Measurements from ENCODE around the gene PRMT5.
"Not testable (repeated sequence)": the region's sequence is repeated elsewhere in the genome, so short reads cannot be mapped to it uniquely, and the experiment has no call there.

The PRMT5 gene

DNA sequence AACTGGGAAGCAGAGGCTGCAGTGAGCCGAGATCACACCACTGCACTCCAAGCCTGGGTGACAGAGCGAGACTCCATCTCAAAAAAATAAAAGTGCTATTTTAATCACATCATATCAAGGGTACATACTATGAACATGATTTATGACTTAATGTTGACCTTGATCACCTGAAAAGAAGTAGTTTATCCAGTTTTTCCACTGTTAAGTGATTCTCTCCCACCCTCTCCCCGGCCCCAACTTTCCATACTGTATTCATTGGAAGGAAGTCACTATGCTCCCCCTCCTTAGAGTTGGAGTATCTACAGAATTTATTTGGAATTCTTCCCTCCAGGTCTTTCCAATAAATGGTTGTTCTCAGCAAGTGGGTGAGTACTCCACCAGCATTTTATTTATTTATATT lies 3.0 kb upstream of the PRMT5 start:
- DNase-seq (ENCODE audit: low read depth) = no peak

- no peak for DNase-seq (ENCODE audit: low read depth)
Observed at GRCh38 chr14:22929961-22930364, 787 bp upstream of the PRMT5 start.

- no peak for DNase-seq (ENCODE audit: low read depth)
Observed at GRCh38 chr14:22928237-22929103, 706 bp downstream of the PRMT5 start.

DNA sequence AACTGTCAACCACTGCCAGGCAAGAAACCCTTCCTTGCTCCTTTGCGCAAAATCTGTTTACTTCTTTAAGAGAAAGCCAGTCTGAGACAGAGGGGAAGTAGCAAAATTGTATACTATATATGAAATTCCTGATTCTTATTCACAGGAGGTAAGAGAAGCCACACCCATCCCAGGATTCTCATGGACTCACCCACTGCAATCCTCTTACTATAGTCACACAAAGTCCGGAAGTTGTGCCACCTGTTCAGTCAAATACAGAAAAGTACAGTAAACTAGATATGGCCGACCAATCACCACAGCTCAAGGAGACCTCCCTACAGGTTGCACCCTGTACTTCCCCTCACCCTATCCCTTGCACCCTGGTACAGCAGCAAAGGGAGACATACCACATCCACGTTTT lies 2.9 kb downstream of the PRMT5 start:
- DNase-seq (ENCODE audit: low read depth) = no peak

DNA sequence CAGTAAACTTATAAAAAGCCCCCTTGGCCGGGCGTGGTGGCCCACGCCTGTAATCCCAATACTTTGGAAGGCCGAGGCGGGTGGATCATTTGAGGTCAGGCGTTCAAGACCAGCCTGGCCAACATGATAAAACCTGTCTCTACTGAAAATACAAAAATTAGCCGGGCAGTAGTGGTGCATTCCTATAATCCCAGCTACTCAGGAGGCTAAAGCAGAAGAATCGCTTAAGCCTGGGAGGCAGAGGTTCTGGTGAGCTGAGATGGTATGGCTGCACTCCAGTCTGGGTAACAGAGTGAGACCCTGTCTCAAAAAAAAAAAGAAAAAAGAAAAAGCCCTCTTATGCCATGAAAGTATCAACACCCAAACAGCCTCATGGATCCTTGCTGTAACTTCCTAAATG lies 3.7 kb downstream of the PRMT5 start:
- DNase-seq (ENCODE audit: low read depth) = no peak

- DNase-seq (ENCODE audit: low read depth) = no peak
Observed at GRCh38 chr14:22923746-22924145, 5.4 kb downstream of the PRMT5 start.

DNA sequence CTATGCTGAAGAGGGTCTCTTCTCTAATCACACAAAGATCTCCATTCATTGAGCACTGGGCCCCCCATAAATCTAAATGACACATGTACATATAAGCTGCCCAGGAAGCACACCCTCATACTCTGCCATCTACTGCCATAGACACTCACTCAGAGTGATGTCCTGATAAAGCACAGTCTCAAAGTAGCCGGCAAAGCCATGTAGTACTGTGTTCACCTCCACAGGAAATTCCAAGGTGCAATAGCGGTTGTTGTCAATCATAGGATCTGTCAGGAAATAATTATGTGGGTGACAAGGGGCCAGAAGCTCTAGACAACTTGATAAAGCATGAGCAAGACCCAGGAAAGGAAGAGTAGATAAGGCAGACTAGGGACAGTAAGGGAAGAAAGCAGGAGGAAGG lies 6.9 kb downstream of the PRMT5 start:
- DNase-seq (ENCODE audit: low read depth) = no peak

DNA sequence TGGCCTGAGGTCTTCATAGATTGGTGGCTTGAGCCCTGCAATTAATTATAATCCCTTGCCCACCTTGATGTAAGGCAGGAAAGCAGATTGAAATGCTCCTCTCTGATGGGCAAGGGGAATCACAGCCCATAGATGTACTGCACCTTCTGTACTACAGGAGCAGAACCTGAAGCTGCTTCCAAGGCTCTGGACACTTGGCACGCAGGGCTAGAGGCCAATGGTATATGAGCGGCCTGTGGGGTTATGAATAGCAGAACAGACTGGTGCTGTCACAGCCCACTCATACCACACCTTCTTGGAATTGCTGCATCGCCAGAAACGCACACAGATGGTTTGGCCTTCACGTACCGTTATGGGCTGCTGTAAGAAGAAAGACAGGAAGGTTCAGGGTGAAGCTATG lies 8.5 kb downstream of the PRMT5 start:
- DNase-seq (ENCODE audit: low read depth) = no peak

GRCh38 chr14:22919601-22919921 lies 9.6 kb downstream of the PRMT5 start:
- DNase-seq (ENCODE audit: low read depth) = no peak

DNA sequence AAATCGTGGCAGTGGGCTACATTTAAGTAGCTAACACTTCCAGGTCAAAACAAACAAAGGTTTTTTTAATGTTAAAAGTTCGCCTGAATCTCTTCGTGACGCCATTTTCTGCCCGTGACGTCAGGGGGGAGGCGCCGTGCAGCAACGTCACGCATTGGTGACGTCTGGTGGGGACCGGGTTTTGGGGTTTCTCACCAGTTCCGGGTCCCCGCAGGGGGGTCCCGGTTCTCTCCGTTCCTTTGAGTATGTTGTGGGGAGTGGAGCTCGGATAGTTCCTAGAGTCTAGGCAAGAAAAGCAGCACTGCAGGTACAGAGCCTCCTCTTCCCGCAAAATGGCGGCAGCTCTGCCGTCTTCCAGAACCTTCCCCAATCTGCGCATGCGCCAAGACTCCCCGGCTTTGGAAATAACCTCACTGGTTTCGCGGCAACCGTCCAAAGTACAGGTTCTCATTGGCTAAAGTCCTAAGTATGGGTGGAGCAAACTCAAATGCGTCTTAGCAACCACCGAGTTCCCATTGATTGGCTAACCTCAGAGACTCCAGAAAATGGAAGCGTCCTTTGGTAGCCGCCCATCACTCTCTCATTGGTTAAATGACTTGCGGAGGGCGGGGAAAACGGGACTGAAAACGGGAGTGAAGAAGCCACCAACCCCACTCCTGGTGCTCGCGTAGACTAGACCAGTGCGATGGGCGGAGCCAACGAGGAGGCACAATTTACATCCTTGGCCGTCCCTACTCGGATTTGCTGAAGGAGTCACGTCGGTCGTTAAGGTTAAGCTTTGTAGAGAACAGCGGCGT lies 10.2 kb downstream of the PRMT5 start, which contains the start of gene RBM23:
Gene RBM23 (minus strand): TSS at position 346 of the 797 bp plus-strand sequence.
- DNase-seq (ENCODE audit: low read depth) = peak; percentile 99

DNA sequence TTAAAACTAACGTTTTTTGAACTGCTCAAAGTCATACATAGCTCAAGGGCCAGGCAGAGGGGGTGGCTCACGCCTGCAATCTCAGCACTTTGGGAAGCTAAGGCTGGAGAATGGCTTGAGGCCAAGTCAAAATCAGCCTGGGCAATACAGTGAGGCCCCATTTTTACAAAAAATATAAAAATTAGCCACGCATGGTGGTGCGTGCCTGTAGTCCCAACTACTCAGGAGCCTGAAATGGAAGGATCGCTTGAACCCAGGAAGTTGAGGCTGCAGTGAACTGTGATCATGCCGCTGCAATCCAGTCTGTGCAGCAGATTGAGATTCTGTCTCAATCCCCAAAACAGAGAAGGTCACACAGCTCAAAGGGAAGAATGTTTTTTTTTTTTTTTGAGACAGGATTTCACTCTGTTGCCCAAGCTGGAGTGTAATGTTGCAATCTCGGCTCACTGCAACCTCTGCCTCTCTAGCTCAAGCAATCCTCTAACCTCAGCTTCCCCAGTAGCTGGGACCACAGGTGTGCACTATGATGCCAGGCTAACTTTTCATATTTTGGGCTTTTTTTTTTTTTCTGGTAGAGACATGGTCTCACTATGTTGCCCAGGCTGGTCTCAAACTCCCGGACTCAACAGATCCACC lies 13.2 kb downstream of the PRMT5 start:
- DNase-seq (ENCODE audit: low read depth) = no peak

GRCh38 chr14:22914836-22915235 lies 14.3 kb downstream of the PRMT5 start:
- not testable (repeated sequence) for DNase-seq (ENCODE audit: low read depth)

- DNase-seq (ENCODE audit: low read depth) = no peak
Observed at GRCh38 chr14:22910916-22911315, 18.3 kb downstream of the PRMT5 start.

GRCh38 chr14:22908601-22909000 lies 20.6 kb downstream of the PRMT5 start:
- DNase-seq (ENCODE audit: low read depth) = no peak

DNA sequence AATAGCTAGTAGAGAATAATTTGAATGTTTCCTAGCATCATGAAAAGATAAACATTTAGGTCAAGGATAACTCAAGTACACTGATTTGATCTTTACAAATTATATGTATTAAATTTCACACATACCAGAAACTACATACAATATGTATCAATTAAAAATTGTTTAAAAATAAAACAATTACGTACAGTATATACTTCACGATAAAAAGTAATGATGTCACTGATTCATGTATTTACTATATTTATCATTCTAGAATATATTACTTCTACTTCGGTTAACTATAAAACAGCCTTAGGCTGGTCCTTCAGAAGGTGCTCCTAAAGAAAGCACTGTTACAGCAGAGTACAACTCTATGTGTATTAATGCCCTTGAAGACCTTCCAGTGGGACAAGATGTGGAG lies 21.7 kb downstream of the PRMT5 start:
- no peak for DNase-seq (ENCODE audit: low read depth)

- no peak for DNase-seq (ENCODE audit: low read depth)
Observed at GRCh38 chr14:22906073-22906472, 23.1 kb downstream of the PRMT5 start.

DNA sequence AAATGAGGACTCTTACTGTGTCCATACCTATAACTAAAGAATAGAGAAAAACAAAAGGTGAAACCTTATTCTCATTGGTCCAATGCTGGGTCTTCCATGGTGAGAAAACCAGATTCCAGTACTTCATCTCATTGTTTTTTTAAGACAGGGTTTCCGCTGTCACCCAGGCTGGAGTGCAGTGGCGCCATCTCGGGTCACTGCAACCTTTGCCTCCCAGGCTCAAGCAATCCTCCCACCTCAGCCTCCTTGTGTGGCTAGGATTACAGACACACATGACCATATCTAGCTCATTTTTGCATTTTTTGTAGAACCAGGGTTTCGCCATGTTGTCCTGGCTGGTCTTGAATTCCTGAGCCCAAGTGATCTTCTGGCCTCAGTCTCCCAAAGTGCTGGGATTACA lies 23.5 kb downstream of the PRMT5 start:
- no peak for DNase-seq (ENCODE audit: low read depth)

DNA sequence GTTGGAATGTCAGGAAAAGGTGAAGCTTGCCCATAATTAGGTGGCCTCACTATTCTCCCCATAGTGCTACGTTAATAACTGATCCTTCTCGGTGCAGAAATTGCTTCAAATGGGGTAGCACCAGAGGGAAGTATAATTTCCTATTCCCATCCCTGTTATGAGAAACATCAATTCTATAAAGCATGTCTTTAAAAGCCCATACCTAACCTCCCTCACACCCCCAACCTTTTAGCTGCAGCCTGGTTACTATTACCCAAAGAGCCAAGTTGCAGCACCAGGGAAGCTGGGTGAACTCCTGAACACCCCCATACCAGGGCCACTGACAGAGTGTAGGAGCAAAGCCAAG lies 25.5 kb downstream of the PRMT5 start:
- DNase-seq (ENCODE audit: low read depth) = no peak

DNA sequence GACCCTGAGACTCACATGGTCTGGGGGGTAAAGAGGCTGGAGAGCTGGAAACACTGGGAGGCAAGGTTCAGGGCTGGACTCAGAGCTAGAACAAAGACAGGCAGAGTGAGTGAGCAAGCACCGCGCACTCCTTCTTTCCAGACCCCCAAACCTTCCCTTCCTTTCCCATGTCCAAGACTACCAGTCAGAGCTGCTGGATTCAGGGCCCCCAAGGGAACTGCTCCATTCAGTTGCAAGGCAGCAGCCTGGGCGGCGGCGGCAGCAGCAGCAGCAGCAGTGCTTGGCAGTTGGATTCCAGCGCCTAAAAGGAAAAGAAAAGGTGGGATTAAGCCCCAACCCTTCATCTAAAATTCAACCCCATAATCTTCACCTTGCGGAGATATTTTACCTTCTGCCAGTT lies 27.4 kb downstream of the PRMT5 start:
- no peak for DNase-seq (ENCODE audit: low read depth)

DNA sequence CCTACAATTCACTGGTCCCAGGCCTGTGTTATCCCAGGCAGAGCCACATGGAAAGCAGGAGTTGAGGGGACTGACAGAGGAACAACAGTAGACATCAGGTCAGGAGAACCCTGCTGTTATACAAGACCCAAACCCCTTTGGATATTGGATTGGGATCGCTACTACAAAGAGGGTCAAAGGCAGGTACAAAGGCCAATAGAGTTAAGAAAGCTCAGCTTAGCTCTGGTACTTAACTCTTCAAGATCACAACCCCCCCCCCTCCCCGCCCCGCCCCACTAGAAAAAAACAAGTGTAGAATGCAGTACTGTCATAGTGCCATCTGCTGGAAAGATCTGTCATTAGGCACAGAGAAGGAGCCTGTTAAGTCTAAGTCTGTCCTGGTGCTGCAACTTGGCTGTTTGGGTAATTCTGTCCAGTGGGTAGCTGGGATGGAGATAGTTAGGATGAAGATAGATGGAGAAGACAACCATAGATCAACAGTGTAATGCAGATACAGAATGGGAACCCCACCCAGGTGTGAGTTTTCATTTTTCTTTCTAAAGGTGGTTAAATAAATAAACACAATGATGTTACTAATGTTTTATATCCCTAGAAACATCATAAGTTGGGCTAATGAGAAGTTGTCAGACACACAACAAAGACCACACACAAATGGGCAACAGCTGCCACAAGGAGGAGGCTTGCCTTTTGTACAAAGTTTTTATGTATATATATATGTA lies 28.9 kb downstream of the PRMT5 start:
- no peak for DNase-seq (ENCODE audit: low read depth)

DNA sequence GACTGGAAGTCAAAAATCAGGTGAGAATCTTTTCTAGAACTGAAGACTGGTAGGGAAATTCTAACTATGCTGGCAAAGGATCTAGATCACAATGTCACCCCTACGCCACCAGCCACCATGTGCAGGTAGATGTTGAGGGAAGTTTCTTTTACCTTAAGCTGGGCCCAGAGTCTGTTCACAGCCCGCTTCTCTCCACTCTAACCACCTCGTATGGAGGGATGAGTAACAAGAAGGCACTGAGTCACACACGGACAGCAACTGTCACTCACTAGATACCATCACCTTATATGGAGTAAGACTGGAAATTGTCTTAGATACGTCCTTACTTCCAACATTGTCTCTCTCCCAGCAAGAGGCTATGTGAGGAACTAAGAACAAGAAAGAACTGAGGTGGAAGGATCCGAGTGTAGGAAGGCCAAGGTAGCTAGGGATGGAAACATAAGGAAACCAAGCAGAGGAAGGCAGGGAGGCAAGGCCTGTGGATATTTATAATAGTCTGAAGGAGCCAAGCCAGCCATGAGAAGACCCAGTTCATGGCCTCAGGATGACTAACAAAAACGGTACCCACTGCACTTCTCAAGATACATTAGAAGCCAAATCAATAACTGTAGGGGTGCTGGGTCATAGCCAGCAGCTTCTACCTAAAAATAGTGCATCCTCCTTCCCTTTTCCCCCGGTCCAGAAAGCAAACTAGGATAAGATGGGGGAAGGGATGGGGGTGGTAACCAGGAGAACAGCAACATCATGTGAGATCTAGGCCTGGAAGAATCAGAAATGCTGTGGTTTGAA lies 30.7 kb downstream of the PRMT5 start:
- DNase-seq (ENCODE audit: low read depth) = no peak

- DNase-seq (ENCODE audit: low read depth) = no peak
Observed at GRCh38 chr14:22897357-22897756, 31.8 kb downstream of the PRMT5 start.
